Stimulated activated CD8-positive, alpha-beta memory T cell treated with anti-CD3 and anti-CD28 coated beads, Interleukin-7, amount 100 ng/mL, for 48 hours (primary cell): ENCODE measurements around the gene NKD1.

ENCODE experiments used
- DNase-seq, 2 donors: peaks; one replicate each; pipeline ENCODE4 v3.0.0-alpha.2; 2020; ENCODE audit warnings: low read depth in 1 of 2; ENCODE audit errors: extremely low read depth in 1 of 2

The NKD1 gene

DNA sequence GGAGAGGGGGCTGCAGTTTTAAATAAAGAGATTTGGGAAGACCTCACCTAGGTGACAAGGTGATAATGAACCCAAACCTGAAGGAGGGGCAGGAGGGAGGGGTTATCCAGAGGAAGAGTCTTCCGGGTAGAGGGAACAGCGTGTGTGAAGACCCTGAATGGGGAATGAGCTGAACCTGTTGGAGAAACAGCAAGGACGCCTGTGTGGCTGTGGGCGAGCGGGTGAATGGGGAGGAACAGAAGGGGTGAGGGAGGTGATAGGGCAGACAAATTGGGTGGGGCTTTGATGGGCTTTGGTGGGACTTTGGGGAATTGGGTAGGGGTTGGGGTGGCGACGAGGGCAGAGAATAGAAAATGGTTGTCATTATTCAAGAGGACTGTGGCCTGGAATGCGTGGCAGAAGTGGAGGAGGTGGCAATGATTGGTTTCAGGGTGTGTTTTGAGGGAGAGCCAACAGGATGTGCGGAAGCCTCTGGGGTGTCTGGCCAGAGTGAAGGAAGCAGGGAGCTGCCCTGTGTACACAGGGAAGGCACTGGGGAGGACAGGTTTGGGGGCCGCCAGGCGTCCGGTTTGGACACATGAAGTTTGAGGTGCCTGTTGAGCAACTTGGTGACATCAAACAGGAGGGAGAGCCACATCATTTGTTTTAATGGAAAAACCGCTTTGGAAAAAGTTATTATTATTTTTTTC, 48.7 kb downstream of the NKD1 start:
- no peak for DNase-seq

DNA sequence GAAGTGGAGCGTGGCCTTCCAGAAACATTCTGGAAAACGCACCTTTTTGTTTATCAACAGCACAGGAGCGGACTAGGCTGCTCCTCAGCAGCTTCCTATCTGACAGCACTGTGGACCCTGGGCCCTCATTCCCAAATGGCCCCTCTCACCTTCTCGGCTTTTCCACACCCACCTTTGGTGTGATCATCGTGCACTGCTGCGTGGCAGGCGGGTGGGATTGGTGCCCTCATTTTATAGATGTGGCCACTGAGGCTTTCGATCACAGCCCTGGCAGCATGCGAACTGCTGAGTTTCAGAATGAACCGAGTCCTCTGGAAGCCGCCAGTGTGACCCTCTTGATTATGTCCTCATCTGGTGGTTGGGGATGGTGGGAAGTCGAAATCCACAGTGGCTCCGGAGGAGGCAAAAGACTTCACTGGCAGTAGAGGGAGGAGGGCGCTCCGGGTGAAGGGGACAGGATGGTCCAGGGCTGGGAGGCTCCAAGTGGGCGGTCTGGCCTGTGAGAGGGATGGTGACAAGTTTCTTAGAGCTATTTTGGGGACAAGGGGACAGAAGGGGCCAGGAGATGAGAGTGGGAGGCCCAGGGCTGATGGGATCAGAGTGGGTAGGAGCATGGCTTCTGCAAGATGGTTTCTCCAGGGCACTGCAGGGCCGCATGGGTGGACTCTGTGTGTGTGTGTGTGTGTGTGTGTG, 49.5 kb downstream of the NKD1 start:
- no peak for DNase-seq

DNA sequence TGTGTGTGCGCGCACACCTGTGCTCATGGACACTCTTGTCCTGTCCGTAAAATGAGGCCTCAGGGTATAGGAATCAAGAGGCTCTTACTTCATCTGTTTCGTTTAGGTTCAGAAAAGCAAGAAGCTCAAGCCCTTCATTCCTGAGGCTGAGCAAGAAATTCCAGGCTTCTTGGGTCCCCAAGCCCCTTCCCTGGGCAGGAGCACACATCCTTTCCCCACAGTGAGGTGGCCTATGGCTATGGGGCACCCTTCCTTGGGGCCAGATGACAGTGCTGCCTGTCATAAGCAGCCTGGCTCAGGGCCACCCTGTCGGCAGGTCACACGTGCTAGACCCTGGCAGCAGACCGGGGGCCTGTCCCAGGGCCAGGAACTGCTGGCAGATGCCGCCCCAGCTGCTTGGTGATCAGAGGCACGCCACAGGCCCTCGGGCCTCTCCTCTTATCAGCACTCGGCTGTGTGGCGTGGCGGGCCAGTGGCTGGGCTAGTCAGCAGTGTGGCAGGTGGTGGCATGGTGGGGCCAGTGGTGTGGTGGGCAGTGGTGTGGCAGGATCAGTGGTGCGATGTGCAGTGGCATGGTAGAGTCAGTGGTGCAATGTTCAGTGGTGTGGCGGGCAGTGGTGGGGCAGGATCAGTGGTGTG, 50.2 kb downstream of the NKD1 start:
- DNase-seq, result no peak

DNA sequence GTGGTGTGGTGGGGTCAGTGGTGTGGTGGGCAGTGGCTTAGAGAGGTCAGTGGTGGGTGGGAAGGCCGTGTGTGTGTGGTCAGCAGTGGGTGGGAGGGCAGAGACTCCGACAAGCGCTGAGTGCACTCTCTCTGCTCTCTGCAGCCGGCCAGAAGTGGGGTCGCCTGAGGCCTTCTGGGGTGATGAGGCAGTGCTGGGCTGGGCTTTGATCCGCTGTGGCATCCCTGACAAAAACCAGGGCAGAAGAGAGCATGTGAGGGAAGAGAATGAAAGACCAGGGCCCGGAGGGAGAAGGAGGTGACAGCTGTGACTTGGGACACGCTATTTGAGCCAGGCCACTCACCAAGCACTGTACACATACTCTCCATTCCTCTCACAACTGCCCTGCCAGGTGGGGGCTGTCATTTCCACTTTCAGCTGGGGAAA, 50.8 kb downstream of the NKD1 start:
- DNase-seq, result no peak

DNA sequence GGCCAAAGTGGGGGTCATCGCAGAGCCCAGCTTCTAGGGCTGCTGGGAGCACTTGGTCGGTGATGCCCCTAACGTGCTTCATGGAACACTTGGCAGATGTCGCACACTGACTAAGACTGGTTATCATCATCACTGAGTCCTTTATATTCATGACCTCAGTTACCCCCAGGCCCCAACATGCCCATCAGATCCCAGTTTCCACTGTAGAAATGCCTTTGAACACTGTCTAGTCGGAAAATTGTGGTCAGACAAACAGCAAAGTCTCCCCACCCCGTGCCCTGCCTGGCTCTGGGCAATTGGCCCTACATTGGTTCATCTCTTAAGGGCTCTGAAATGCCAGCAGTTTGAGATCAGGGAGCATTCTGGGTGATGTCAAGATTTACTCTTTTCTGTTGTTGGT, 51.3 kb downstream of the NKD1 start:
- DNase-seq, result no peak

DNA sequence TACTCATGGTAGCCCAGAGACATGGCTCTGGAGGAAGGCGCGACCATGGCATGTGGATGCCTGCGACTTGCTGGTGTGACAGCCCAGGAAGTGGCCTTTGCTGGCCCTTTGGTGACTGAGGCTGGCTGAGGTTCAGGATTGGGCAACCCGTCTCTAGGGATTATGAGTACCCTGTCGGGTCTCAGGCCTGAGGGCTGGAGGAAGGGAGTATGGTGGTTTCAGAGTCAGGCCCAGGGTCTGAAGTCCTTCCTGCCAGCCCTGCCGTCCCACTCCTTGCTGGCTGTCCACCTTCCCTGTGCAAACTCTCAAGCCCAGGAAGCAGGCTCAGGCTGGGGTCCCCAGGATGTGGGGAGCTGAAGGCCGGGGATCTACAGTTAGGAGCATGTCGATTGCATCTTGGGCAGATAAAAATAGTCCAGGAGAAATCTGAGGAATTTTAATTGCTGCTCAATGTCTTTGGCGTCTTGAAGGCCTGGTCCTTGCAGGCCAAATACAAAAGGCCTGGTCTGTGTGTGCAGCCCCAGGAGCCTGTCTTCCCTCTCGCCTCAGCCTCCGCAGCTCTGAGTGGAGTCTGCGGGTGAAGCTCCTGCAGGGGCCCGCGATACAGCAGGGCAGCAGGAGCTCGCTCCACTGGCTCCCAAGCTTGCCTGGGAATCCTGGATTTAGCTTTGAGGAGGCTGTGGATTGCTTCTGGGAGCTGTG, 52.5 kb downstream of the NKD1 start:
- DNase-seq, result no peak

DNA sequence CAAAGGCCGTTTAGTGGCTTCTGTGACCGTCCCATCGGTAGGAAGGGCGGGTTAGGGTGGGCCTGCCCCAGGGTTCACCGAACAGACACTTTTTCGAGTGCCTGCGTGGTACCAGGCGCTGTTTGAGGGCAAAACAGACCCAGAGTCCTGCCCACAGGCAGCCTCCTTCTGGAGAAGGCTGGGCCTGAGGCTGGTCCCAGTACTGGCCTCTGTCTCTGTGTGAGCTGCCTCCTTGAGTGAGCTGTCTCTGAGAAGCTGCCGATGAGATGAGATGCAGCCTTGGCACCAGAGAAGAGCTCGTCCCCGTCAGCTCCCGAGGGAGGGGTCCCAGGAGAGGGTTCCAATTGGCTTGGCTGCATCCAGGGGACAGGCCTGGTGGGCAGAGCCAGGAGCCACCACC, 53.1 kb downstream of the NKD1 start:
- no peak for DNase-seq

DNA sequence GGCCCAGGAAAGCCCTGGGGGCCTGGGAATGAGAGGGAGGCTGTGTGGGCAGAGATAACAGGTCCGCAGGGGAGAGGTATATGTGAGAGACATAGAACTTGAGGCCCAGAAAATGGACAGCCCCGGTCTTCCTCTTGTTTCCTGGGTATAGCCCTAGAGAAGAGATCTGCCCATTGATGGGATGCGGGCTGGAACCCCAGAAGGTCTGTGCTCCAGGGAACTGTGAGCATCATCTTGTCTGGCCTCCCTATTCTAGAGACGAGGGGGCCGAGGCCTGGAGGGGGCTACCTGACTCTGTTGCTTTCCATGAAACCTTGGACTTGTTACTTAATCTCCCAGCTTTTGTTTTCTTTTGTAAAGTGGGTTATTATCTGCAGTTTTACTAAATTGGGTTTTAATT, 53.9 kb downstream of the NKD1 start:
- no peak for DNase-seq

DNA sequence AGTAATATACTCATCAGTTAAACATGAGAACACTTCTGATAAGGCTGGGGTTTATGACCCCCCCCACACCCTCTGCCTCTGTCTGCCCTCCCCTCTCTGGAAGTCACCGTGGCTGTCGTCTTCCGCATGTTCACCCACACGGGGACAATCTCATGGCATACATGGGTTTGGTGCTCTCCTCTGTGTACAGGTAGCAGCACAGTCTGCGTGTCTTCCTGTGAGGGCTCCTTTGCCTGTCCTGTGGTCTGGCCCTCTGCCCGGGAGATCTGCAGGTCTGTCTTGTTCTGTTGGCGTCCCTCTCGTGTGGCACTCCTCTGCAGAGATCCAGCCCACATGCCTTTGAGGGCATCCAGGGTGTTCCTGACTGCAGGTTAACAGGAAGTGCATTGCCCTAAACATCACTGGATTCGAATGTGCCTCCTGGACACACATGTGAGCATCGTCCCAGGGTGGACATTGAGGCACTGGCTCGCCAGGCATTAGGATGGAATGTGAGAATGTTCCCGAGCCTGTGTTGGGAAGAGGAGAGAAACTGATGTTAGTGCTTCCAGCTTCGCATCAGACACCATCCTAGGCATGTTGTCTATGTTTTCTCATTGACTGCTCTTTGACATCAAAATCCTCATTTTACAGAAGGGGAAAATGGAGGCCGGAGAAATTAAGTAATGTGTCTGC, 54.5 kb downstream of the NKD1 start:
- DNase-seq, result no peak

DNA sequence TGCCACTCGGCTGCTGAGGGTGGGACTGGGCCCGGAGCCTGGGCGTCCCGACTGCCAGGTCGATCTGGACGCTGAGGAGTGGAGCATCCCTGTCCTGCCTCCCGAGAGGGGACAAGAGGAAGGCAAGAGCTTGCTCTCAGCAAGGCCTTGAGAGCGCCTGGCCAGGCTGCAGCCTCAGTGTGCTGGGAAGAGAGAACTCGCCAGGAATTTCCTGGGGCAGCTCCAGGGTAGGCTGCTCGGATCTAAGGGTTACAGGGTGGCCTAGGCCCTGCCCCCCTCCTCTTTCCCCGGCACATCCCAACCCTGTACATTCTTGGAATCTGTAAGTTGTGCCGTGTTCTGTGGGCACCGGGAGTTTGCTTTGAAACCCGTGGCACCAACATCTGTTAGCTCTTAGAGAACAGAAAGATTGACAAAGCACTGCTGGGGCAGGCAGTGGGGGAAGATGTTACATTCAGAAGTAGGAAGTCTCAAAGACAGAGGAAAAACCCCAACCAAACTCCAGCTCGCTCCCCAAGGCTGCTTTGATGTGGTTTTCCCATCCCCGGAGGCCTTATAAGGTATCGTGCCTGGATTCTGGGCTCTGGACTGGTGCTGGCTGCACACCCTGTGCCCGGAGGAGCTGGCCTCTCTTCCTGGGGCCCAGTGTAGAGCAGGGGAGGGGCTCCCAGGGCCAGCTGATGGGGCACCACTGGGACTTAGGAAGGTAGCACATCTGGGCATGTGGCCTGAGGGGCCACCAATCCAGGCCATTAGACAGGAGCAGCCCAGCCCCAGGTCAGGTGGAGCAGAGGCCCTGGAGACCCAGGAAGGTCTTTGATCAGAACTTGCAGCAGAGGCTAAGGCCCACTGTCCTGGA, 55.2 kb downstream of the NKD1 start:
- no peak for DNase-seq

DNA sequence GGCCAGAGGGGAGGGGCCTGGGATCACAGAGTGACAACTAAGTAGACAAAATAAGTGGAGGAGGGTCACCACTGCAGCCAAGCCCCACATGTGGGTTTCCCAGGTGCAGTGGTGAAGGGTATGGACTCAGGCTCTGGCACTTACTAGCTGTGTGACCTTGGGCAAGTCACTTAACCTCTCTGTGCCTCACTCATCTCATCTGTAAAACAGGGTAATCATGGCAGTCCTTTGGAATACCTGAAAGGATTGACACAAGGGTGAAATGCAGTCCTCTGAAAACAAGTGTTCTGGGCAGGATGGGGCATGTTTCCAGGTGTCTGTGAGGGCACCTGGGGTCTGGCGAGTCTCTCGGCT, 55.8 kb downstream of the NKD1 start:
- DNase-seq, result no peak

DNA sequence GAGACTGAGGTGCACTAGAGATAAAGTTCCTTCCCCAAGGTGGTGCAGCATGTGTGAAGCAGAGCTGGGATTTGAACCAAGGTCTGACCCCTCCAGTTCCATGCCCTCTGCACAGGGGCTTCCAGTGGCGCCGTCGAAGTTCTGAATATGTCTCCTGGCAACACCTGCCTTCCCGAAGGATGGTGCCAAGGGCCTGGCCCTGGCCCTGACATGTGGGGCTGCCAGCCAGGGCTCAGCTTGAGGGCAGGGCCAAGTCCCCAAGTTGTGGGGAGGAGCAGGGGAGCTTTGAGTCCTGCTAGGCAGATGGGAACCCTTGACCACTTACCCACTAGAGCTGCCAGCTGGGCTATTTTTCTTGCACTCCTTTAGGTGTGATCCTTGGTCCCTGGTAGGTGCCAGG, 56.4 kb downstream of the NKD1 start:
- DNase-seq, result no peak

DNA sequence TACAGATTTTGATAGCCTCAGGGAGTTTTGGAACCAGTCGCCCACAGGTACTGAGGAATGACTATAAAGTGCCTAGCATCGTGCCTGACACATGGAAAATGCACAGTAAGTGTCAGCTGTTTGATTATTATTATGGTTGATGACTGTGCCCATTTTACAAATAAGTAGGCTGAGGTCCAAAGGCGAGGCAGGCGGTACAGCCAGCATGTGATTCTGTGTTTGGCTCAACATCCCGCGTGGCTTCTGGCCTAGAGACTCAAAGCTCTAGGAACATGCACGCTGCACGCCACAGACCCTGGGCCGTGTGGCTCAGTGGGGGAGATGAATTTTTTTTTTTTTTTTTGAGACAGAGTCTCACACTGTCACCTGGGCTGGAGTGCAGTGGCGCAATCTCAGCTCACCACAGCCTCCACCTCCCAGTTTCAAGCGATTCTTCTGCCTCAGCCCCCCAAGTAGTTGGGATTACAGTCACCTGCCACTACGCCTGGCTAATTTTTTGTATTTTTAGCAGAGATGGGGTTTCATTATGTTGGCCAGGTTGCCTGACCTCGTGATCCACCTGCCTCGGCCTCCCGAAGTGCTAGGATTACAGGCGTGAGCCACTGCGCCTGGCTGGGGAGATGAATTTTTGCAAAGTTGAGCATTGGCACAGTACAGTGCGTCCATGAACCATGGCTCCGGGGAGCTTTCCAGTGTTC, 57.7 kb downstream of the NKD1 start:
- no peak for DNase-seq

DNA sequence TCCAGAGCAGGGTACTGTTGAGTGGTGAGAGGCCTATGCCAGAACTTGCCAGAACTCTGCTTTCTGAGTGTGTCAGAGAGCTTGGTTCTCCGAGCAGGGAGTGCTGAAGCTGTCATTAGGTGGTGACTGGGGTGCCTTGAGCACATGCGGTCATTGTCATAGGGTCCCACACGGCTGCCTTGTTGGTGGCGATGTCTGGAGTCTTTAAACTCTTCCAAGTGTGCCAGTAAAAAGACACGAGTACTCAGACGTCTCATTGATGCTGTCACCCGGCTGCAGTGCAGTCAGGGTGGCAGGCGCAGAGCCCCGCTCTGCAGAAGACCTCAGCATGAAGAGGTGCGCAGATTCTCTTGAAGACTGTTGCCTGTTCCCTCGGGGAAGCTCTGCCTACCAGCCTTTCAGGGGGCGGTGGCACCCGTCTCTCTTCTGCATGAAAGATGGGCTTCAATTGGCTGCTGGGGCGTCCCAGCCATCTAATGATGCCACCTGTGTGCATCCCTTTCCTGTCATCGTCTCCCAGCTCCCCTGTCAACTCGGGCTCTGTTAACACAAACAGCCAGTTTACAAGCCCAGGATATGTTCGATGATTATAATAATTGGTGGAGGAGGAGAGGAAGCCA, 58.3 kb downstream of the NKD1 start:
- DNase-seq, result no peak

DNA sequence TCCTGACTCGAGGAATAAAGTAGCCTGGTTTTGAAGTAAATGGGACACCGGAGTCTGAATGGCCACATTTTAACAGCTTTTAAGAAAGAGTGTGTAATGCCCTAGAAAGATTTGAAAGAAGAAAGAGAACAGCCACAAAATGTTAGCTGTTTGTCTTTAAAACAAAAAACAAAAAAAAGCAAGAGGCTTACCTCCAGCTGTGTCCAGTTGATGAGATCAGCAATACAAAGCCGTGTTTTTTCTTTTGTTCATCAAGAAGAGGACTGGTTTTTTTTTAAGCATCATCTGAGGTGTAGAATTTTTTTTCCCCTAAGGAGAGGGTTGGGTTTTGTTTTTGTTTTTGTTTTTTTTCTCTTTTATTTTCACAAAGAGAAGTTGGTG, 58.8 kb downstream of the NKD1 start:
- DNase-seq, result no peak

DNA sequence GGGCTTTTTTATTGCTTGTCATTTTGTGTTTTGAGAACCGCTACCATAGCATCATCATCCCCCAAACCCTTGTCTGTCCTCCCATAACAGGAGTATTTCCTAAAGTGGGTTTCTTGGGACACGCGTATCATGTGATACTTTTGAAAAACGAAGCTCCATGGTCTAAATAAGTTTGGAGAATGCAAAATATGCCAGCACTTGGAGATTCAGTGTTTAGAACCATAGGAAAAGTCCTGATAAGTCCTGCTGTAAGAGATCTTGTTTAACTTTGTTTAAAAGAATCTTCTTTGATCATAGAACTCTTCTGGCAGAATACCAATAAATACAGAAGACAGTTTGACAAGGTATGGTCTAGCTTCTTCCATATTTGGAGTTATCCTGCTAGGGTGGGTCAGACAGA, 59.3 kb downstream of the NKD1 start:
- DNase-seq, result no peak

DNA sequence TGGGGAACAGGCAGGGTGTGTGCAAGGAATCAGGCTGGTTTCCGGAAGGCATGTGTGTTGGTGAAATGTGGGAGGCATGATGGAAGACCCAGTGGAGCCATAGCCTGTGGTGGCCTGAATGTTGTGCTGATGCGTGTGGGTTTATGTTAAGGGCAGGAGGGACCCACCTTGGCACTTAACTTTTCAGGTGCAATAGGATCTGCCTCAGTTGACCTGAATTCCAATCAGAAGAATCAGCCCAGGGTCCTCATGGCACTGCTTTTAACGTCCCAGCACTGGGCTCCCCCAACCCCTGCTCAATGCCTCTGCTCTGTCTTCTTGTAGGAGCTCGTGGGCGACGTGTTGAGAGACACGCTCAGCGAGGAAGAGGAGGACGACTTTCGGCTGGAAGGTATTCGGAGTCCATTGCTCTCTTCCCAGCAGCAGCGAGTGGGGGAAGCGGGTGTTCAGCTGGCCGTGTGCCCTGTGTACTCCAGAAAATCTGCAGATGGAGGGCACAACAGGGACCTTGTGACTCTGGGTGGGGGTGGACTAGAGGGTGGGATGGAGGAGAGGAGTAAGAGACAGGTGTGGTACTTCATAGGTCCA, 59.9 kb downstream of the NKD1 start:
- DNase-seq, result no peak

DNA sequence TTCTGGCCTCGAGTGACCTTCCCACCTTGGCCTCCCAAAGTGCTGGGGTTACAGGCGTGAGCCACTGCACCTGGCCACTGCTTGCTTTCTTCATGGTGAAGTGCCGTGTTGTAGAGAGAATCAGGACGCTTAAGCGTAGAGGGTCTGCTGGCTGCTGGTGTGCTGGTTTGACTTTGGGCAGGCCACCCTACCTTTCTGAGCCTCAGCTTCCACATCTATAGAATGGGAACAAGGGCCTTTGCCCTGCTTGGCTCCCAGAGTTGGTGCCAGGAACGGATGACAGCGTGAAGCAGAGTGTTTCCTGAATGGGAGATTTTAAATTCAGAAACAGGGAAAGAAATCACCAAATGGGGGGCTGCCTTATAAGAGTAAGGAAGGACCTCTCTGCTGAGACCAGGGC, 60.9 kb downstream of the NKD1 start:
- DNase-seq, result no peak

DNA sequence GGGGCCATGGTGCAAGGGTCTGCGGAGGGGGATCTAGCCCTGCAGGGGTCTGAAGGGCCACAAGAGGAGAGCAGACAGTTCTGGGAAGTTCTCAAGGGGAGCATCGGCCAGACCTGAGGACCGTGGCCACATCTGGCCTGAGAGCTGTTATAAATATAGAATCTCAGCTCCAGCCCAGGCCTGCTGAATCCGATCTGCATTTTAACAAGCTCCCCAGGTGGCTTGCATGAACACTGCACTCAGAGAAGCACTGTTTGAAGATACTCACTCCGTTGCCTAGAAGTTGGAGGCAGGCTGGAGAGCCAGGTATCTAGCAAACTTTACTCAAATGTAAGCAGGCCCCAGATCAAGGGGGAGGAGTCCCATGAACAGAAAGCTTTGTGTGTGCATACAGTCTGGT, 61.3 kb downstream of the NKD1 start:
- no peak for DNase-seq
